Activated CD4-positive, alpha-beta T cell treated with anti-CD3 and anti-CD28 coated beads, Interleukin-2, amount 10 ng/mL, durations not matched to agents 24 days and 14 days (primary cell): ENCODE measurements around the gene SLC12A5. TPM values are rescaled to one million over a fixed set of nuclear protein-coding genes. Genes with fewer than 3 reads are reported as not detected.
"Not testable (repeated sequence)": the region's sequence is repeated elsewhere in the genome, so short reads cannot be mapped to it uniquely, and the experiment has no call there.

Experiments used
- DNase-seq: peaks from one replicate; pipeline ENCODE4 v3.0.0; 2022
- H3K27ac Mint-ChIP-seq: one replicate; pipeline ENCODE4 v1.8.0; 2022; ENCODE audit warnings: mild to moderate bottlenecking, mixed read lengths
- H3K27me3 Mint-ChIP-seq: one replicate; pipeline ENCODE4 v1.8.0; 2022; ENCODE audit warnings: mixed read lengths
- H3K36me3 Mint-ChIP-seq: one replicate; pipeline ENCODE4 v1.8.0; 2022; ENCODE audit warnings: low read depth, mild to moderate bottlenecking, mixed read lengths
- H3K4me1 Mint-ChIP-seq: one replicate; pipeline ENCODE4 v1.8.0; 2021; ENCODE audit warnings: mixed read lengths
- H3K4me3 Mint-ChIP-seq: one replicate; pipeline ENCODE4 v1.8.0; 2022; ENCODE audit warnings: mild to moderate bottlenecking, moderate library complexity, mixed read lengths
- H3K9me3 Mint-ChIP-seq: one replicate; pipeline ENCODE4 v1.8.0; 2021; ENCODE audit warnings: mixed read lengths
- intact Hi-C: fragments of 100-400 bp; cut with micrococcal nuclease; formaldehyde crosslinking; loops from one replicate; pipeline ENCODE4 v1.15.1; 2023
- total RNA-seq: library from RNA; stranded (reverse); gene quantifications from 2 replicates; pipeline ENCODE4 v1.2.3, GENCODE V29; 2022

SLC12A5 gene
- total RNA-seq, result not detected in 2 replicates

DNA sequence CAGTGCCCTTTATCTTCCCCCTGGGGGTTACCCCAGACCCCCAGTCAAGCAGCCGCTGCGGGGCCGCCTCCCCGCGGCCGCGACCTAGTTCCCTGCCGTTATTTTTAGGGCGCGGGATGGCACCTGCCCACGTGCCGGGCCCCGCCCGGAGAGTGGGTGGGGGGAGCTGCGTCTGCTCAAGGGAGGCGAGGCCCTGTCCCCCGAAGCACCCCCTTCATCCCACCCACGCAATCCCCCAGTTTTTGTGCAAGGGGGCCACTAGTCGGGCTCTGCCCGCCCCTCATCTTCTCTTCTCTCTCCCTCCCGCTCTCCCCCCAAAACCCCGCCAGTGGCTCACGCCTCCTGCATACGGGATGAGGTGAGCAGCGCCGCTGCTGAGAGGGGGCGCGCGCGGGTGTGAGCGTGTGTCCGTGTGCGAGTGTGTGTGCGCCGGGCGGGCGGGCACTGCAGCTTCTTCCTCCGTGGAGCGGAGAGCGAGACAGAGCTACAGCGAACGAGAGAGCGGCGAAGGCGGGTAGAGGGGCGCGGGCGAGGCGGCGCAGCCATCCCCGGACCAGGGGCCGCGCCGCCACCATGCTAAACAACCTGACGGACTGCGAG is at the start of gene SLC12A5:
TSS of gene SLC12A5 (plus strand) at position 444 of the 600 bp plus-strand sequence. CDS start at position 574, 130 bp downstream.
- Mint-ChIP-seq H3K27me3 (peaks cover 62% of the 10 kb centered on the region), H3K9me3 (no peaks in the 10 kb centered on the region), H3K36me3 (no peaks in the 10 kb centered on the region), H3K27ac (peak within 1 kb of the TSS; percentile 48), H3K4me3 (no peak within 1 kb of the TSS), H3K4me1 (no peaks in the 10 kb centered on the region)
- intact Hi-C loops, result loop anchor here (2.0 kb wide), 1 partner anchor 14 kb away; no protein-coding TSS in a partner anchor
- no peak for DNase-seq

GRCh38 chr20:45981261-45981660 is 47.8 kb upstream of the SLC12A5 start:
- Mint-ChIP-seq H3K4me1 (peaks cover 6% of the 10 kb centered on the region), H3K27me3 (peaks cover 16% of the 10 kb centered on the region), H3K36me3 (no peaks in the 10 kb centered on the region), H3K4me3 (no peak overlapping the region), H3K9me3 (no peaks in the 10 kb centered on the region), H3K27ac (no peak overlapping the region)
- intact Hi-C loops, result no loop called here
- DNase-seq, result no peak

GRCh38 chr20:45983279-45983743 is 45.7 kb upstream of the SLC12A5 start:
- Mint-ChIP-seq H3K27me3 (peaks cover 10% of the 10 kb centered on the region), H3K4me3 (no peak overlapping the region), H3K27ac (no peak overlapping the region), H3K36me3 (no peaks in the 10 kb centered on the region), H3K4me1 (peaks cover 6% of the 10 kb centered on the region), H3K9me3 (no peaks in the 10 kb centered on the region)
- intact Hi-C loops, result no loop called here
- no peak for DNase-seq

DNA sequence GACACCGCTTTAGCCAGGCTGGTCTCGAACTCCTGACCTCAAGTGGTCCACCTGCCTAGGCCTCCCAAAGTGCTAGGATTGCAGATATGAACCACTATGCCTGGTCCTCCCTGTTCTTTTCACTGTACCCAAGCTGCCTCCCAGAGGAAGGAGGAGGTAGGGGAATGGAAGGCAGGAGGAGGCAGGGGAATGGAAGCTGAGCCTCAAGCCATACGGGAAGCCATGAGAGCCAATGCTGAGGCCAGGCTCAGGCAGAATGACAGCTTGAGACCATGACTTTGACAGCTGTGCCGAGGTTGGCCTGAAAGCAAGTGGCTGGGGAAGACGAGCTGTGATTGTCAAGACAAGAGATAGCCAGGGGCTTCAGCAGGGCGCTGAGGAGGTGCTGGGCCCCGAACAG is 43.4 kb upstream of the SLC12A5 start:
- intact Hi-C loops, result no loop called here
- DNase-seq, result no peak
- H3K36me3 Mint-ChIP-seq, result no peaks in the 10 kb centered on the region
- no peak overlapping the region for H3K4me3 Mint-ChIP-seq
- no peaks in the 10 kb centered on the region for H3K9me3 Mint-ChIP-seq
- peaks cover 6% of the 10 kb centered on the region for H3K4me1 Mint-ChIP-seq
- peaks cover 14% of the 10 kb centered on the region for H3K27me3 Mint-ChIP-seq
- H3K27ac Mint-ChIP-seq, result no peak overlapping the region

- H3K4me1 Mint-ChIP-seq, result peaks cover 6% of the 10 kb centered on the region
- no peak overlapping the region for H3K27ac Mint-ChIP-seq
- intact Hi-C loops, result loop anchor here (1.0 kb wide), 1 partner anchor 27 kb away; no protein-coding TSS in a partner anchor
- H3K4me3 Mint-ChIP-seq, result no peak overlapping the region
- H3K9me3 Mint-ChIP-seq, result no peaks in the 10 kb centered on the region
- peak; percentile 94 for DNase-seq
- no peaks in the 10 kb centered on the region for H3K36me3 Mint-ChIP-seq
- H3K27me3 Mint-ChIP-seq, result peaks cover 20% of the 10 kb centered on the region
These were observed 41.8 kb upstream of the SLC12A5 start for GRCh38 chr20:45987108-45987780.

DNA sequence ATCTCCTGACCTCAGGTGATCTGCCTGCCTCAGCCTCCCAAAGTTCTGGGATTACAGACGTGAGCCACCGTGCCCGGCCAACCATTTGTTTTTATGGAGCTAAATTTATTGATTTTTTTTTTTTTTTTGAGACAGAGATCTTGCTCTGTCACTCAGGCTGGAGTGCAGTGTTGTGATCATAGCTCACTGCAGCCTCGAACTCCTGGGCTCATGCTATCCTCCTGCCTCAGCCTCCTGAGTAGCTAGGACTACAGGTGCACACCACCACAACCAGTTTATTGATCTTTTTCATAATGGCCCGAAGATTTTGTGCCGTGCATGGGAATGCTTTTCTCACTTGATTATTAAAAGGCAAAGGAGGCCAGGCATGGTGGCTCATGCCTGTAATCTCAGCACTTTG is 40.2 kb upstream of the SLC12A5 start:
- intact Hi-C loops, result not testable (repeated sequence)

GRCh38 chr20:45991616-45992015 is 37.4 kb upstream of the SLC12A5 start:
- intact Hi-C loops, result no loop called here
- peaks cover 14% of the 10 kb centered on the region for H3K4me1 Mint-ChIP-seq

More for the DNA sequence above, 40.2 kb upstream of the SLC12A5 start:
- not testable (repeated sequence) for H3K9me3 Mint-ChIP-seq, H3K36me3 Mint-ChIP-seq, H3K4me1 Mint-ChIP-seq, H3K4me3 Mint-ChIP-seq, H3K27ac Mint-ChIP-seq, DNase-seq
- peaks cover 26% of the 10 kb centered on the region for H3K27me3 Mint-ChIP-seq

GRCh38 chr20:45993197-45993951 is 35.6 kb upstream of the SLC12A5 start:
- H3K36me3 Mint-ChIP-seq, result no peaks in the 10 kb centered on the region
- intact Hi-C loops, result no loop called here
- H3K4me3 Mint-ChIP-seq, result no peak overlapping the region
- no peaks in the 10 kb centered on the region for H3K9me3 Mint-ChIP-seq
- H3K27me3 Mint-ChIP-seq, result peaks cover 34% of the 10 kb centered on the region
- peaks cover 23% of the 10 kb centered on the region for H3K4me1 Mint-ChIP-seq
- no peak overlapping the region for H3K27ac Mint-ChIP-seq
- DNase-seq, result no peak

More at GRCh38 chr20:45991616-45992015, 37.4 kb upstream of the SLC12A5 start:
- Mint-ChIP-seq H3K4me3 (no peak overlapping the region), H3K36me3 (no peaks in the 10 kb centered on the region), H3K27me3 (peaks cover 29% of the 10 kb centered on the region), H3K9me3 (no peaks in the 10 kb centered on the region), H3K27ac (no peak overlapping the region)
- no peak for DNase-seq

- intact Hi-C loops, result no loop called here
- Mint-ChIP-seq H3K4me3 (no peak overlapping the region), H3K27me3 (peaks cover 24% of the 10 kb centered on the region), H3K9me3 (no peaks in the 10 kb centered on the region), H3K36me3 (no peaks in the 10 kb centered on the region), H3K4me1 (peaks cover 35% of the 10 kb centered on the region), H3K27ac (no peak overlapping the region)
- DNase-seq, result no peak
These were observed 34.1 kb upstream of the SLC12A5 start for GRCh38 chr20:45994761-45995493.

DNA sequence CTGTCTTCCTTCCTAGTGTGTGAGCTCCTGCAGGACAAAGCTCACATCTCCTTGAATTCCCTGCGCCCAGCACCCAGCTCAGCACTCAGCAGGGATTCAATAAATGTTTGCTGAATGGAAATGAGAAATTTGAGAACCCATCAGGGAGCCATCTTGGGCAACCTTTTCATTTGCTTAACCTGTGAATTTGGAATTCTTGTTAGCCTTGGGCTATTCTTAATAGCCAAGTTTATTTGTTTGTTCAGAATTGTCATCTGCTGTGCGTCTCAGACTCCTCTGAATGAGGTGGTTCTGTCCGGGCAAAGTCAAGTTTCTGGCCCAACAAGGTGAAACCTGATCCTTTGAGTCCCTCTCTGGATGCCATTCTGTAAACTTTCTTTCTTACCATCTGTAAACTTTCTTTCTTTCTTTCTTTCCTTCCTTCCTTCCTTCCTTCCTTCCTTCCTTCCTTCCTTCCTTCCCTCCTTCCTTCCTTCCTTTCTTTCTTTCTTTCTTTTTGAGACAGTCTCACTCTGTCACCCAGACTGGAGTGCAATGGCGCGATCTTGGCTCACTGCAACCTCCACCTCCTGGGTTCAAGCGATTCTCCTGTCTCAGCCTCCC is 33.4 kb upstream of the SLC12A5 start:
- H3K36me3 Mint-ChIP-seq, H3K4me3 Mint-ChIP-seq, H3K27ac Mint-ChIP-seq, intact Hi-C loops, H3K9me3 Mint-ChIP-seq, DNase-seq: not testable (repeated sequence)
- Mint-ChIP-seq H3K27me3 (peaks cover 20% of the 10 kb centered on the region), H3K4me1 (peaks cover 42% of the 10 kb centered on the region)

DNA sequence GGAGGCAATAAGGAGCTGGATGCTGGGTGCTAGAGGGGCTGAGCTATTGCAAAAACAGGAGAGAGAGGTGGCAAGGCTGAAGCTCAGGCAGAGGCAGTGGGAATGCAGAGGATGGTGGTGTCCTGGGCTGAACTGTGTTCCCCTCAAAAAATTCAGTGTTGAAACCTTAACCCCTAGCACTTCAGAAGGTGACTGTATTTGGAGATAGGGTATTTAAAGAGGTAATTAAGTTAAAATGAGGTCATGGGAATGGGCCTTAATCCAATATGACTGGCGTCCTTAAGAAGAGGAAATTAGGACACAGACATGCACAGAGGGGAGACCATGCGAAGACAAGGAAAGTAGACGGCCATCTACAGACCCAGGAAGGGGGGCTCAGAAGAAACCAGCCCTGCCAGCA is 31.8 kb upstream of the SLC12A5 start:
- Mint-ChIP-seq H3K4me1 (peaks cover 46% of the 10 kb centered on the region), H3K4me3 (no peak overlapping the region), H3K9me3 (no peaks in the 10 kb centered on the region), H3K36me3 (no peaks in the 10 kb centered on the region), H3K27ac (no peak overlapping the region), H3K27me3 (peaks cover 14% of the 10 kb centered on the region)
- no peak for DNase-seq
- intact Hi-C loops, result no loop called here

DNA sequence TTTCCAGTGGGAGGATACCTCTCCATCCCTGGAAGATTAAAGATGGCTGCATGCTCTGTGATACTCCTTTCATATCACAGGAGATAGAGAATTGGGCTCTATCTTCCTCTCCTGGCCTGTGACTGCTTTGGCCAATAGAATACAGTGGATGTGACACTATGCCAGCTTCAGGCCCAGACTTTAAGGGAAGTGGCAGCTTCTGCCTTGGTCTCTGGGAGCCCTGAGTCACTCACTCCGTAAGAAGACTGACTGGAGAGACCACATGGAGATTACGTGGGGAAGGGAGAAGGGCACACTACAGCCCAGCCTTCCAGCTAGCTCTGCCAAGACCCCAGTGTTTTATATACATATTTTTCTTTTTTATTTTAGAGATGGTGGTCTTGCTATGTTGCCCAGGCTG is 30.7 kb upstream of the SLC12A5 start:
- H3K4me1 Mint-ChIP-seq, result peaks cover 46% of the 10 kb centered on the region
- DNase-seq, result no peak
- H3K27me3 Mint-ChIP-seq, result peaks cover 9% of the 10 kb centered on the region
- H3K36me3 Mint-ChIP-seq, result no peaks in the 10 kb centered on the region
- intact Hi-C loops, result no loop called here
- H3K27ac Mint-ChIP-seq, result no peak overlapping the region
- H3K4me3 Mint-ChIP-seq, result no peak overlapping the region
- H3K9me3 Mint-ChIP-seq, result no peaks in the 10 kb centered on the region

GRCh38 chr20:45998761-45999160 is 30.3 kb upstream of the SLC12A5 start:
- DNase-seq, result no peak
- Mint-ChIP-seq H3K27me3 (peaks cover 10% of the 10 kb centered on the region), H3K27ac (peak overlapping the region; percentile 48), H3K4me1 (peaks cover 47% of the 10 kb centered on the region), H3K36me3 (no peaks in the 10 kb centered on the region), H3K4me3 (peak overlapping the region; percentile 6), H3K9me3 (no peaks in the 10 kb centered on the region)
- intact Hi-C loops, result no loop called here
